ENCODE measurements around the gene TRIM7.
"Not testable (repeated sequence)": the region's sequence is repeated elsewhere in the genome, so short reads cannot be mapped to it uniquely, and the experiment has no call there.

- not testable (repeated sequence) for TF ChIP-seq CTCF (conservative IDR thresholded peaks at IDR 0.05; ENCODE audit: low read length); EZH2phosphoT487 (IDR thresholded peaks at IDR 0.05; ENCODE audit: borderline replicate concordance)
These were observed 5.2 kb upstream of the TRIM7 start for GRCh38 chr5:181210148-181210547.
